D341Med (cell line): Measurements from ENCODE around the gene NELFA.

Experiments
- DNase-seq: peaks from one replicate; pipeline ENCODE4 v3.0.0; 2012; ENCODE audit warnings: low spot score

The NELFA gene

DNA sequence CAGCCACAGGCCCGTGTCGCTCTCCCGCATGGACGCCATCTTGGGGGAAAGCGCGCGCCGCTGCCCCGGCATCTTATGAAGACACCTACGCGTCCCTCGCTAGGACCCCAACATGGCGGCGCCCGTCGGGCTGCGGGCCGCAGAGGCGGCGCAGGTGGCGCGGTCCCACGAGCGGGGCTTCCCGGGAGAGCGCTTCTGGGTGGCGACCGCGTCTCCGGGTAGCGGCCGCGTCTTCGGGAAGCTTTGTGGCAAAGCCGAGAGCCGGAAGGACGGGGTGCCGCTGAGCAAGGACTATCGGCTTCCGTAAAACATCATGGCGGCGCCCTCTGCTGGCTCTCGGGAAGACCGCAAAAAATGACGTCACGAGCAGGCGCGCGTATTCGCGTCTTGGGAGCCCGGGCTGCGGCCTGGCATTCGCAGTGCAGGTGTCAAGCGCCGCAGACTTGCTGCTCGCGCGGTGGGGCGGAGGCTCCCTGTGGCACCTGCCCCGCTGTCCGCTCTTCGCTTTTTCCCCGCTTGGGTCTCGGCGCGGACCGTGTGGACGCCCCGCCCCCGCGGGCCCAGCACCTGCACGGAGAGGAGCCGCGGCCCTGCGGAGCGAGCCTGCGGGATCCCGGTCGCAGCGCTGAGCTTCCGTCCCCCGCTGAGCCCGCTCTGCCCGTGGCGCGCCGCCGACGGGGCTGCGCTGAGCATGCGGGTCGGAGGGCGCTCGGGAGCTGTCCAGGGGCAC, at the start of gene NELFA:
Gene NELFA, minus strand, starts transcription at position 54 of the 730 bp plus-strand sequence. Its CDS starts 15 bp downstream, at position 39.
- peak; percentile 97 for DNase-seq

DNA sequence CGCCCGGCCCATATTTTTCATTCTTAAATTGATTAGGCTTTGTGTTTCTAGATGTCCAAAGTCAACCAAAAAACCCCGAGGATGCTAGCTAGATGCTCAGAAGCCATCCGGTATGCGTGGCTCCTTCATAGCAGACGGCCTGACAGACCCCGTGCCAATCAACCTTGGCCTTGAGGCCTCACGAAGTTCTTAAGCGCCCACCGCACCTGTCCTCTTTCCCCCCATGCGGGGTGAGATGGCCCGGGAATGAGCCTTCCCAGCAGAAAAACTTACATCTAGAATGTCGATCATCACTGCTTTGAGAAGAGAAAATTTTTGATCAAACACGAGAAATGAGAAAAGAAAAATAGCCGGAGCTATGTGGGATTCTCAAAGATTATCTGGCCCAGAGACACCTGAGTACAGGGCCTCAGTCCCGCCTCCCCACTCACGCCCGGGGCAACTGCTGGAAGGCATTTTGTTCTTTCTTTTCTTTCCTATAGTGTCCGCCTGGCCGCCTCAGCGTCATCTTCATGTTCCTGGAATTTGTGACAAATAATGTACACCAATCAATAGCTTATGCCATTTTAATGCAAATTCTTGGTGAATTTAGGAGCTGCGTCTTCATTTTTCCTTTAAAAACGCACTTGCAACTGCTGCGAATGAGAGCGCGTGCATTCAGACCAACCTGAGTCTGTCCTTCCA, 48.8 kb upstream of the NELFA start:
- DNase-seq = peak; percentile 12

DNA sequence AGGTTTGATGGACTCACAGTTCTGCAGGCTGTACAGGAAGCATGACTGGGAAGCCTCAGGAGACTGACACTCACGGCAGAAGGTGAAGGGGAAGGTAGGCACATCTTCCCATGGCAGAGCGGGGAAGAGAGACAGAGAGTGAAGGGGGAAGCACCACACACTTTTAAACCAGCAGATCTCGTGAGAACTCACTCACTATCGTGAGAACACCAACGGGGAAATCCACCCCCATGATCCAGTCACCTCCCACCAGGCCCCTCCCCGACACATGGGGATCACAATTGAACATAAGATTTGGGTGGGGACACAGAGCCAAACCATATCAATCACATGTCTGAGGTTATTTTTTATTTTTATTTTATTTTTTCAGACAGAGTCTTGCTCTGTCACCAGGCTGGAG, 45.4 kb upstream of the NELFA start:
- no peak for DNase-seq

DNA sequence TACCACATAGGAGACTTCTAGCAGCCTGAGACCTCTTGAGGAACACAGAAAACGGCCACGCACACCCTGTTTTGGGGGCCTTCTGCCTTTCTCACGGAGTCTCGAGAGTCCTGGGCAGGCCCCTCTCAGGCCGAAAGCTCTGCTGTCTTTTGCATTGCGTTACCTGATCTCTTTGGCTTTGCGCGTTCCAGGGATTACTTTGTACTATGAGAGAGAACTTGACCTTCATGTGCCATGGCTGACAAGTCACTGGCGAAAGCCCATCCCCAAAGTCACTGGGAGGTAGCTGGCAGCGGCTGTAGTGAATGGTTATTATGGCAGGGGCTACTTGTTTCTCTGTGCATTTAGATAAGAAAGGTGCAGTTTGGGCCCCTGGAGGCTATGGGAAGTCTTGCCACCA, 42.3 kb upstream of the NELFA start:
- DNase-seq = no peak

DNA sequence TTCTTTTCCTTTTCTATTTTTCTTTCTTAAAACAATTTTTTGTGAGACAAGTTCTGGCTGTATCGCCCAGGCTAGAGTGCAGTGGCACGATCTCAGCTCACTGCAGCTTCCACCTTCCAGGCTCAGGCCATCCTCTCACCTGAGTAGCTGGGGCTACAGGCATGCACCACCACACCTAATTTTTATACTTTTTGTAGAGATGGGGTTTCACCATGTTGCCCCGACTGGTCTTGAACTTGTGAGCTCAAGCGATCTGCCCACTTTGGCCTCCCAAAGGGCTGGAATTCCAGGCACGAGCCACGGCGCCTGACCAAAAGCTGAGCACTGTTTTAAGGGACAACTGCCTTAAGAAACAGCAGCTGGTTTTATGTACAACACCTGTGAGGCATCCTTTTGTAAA, 41.0 kb upstream of the NELFA start:
- no peak for DNase-seq

DNA sequence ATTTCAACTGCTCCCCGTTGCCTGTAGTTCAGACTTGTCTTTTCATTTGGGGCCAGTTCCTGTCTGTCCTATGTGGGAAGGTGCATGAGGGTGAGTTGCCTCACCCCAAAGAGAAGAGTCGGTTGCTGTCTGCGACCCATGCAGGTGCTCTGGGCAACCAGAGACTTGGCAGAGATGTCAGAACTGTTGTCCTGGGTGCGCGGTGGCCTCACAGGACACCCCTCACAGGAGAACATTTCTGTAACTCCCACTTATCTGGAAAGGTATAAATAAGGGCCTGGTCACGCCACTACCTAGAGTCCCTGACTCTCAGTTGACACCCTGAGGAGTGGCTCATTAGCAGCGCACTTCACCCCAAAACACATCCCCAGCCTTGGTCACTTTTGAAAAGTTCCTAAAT, 40.6 kb upstream of the NELFA start:
- DNase-seq = no peak

DNA sequence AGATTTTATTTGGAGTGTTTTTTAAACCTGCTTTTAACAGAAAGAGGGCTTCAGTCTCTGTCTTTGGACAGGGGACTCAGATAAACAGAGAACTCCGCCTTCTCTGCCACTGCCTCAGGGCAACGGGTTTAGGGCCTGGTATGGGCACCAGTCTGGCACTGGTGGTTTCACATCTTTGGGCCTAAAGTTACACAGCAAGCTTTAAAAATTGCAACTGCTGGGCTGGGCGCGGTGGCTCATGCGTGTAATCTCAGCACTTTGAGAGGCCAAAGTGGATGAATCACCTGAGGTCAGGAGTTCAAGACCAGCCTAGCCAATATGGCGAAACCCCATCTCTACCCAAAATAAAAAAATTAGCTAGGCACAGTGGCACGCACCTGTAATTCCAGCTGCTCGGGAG, 40.1 kb upstream of the NELFA start:
- DNase-seq = no peak

DNA sequence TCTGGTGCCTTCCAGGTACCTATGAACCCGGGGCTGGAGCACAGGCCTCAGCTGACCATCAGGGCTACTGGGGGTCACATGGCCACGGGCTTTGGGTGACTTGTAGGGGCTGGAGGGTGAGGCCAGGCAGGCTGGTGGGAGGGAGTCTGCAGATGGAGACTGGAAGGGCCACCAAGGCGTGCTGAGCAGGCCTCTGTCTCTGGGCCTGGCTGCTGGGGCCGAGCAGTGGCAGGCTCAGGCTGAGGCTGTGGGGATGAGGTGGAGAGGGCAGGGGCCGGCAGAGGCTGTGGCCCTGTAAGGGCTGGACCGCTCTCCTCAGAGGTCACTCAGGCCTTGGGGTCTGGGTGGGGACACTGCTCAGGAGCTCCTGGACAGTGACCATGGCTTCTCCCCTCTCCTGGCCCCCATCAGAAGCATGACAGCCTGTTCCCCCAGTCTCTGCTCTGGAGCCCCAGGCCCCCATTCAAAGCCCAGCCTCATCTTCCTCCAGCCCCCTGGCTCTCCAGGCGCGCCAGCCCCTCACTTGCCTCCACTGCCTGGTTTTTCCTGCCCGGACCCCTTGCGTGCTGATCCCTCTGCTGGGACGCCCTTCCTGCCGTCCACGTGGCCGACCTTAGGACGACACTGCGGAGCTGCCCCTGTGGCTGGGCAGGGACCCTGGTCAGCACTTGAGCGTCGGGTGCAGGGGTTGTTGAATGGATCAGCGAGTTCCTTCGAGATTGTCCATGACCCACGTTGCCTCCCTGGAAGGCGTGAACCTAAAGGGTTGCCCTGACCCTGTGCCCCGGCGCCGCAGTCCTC, 39.2 kb upstream of the NELFA start:
- DNase-seq = peak; percentile 22

DNA sequence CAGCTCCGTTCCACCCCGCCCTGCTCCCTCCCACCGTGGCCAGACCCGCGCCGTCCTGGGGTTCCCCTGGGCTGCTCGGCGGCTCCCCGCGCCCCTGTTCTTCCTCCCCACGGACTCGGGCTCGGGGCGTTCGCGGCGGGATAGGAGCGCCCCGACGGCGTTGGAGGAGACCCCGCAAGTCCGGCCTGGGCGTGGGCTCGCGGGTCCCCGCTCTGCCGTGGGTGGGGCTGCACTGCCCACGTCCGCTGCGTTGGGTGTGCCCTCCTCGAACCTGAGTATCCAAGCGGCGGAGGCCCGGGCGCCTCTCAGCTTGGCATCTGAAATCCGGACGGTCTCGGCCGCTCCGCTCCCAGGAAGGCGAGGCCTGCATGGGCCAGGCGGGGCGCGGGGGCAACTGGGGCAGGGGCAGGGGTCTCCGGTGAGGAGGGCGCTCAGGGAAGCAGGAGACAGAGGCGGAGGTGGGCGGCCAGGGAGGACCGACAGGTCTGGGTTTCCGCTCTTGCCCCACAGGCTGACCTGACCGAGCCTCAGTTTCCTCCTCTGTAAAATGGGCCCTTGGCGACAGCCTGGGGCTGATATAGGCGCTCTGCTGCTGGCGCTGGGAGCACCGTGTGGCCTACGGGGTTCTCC, 38.4 kb upstream of the NELFA start:
- no peak for DNase-seq

DNA sequence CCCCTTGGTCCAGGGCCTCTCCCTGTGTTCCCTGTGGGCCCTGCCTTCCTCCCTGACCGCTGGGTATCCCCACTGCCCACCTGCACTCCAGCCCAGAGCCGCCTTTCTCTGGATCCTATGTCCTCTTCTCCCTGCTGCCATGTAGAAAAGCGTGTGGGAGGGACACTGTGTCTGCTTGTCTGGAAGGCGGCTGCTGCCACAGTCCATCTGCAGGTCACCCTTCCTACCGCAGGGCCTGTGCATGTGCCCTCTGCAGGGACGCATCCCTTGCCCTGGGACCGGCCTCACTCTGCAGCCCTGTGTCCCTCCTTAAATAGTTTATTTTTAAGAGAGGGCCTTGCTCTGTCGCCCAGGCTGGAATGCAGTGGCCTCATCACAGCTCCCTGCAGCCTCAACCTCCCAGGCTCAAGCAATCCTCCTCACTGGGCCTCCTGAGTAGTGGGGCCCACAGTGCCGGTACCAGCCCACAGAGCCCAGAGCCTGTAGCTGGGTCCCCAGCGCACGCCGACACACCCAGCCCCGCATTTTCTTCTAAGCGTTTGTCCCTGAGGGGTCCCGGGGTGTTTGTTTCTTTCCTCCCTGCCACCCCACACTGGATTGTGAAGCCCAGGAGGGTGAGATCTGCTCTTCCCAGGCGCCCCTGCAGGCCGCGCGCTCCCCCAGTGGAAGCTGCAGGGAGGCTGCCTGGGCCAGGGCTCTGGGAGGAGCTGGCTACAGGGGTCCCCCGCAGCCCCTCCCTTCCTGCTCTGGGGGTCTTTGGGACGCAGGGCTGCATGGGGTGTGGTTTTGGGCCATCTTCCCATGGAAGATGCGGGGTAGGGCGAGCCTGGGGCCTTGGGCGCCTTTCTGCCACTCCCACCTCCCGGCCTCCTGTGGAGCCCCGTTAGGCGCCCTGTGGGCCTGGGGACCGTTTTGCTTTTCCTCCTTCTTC, 37.5 kb upstream of the NELFA start:
- DNase-seq = peak; percentile 39

DNA sequence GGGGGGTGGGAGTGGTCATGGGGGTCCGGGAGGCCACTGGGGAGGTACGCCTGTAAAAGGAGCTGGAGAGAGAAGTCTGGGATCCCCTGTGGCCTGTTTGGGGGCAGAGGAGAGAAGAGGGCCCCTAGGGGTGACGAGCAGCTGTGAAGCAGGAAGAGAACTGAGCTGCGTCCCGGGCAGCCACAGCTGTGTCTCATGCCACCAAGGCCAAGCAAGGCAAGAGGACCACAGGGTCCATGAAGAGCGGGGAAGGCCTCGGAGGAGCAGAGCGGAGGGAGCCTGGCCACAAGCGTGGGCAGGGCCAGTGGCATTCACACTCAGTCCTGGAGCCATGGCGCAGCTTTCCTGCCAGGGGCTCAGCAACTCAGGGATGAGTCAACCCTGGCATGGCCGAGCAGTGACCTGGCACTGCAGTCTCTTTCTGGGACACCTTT, 36.8 kb upstream of the NELFA start:
- DNase-seq = no peak

DNA sequence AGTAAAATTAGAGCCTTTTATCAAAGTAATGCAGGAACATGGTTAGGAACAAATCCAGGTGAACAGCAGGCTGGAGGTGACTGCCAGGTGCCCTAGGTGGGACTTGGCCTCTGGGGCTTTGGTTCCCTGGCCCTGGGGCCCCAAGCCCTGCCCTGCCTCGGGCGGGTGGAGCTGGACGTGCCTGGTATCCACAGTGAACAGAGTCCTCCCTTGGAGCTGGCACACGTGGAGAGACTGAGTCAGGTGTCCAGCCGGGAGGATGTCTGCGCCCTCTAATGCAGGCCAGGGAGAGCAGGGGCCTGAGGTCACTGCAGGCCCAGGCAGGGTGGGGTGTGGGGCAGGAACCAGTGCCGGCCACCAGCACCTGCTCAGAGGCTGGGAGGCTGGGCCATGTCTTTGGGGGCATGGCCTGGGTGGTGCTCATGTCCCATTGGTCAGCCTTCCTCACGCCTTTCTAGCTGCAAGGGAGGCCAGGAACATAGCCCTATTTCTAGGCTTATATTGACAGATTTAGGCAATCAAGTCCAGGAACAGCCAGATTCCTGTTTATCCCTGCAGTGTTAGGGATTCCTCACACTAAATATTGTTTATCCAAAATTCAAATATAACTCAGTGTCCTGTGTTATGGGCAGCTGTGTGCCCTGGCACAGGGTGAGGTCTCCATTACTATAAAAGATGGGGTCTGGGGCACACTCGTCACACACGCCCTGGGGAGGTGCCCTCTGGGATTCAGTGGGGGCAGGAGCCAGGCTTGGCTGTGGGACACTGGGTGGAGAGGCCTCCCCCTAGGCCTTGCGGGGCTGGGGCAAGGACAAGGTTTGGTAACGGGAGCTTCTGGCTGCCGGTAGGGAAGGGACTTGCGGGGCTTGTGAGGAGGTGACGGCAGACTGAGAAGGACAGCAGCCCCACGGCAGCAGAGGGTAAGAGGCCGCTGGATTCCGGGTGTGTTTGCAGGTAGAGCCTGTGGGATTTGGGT, 36.1 kb upstream of the NELFA start:
- no peak for DNase-seq

DNA sequence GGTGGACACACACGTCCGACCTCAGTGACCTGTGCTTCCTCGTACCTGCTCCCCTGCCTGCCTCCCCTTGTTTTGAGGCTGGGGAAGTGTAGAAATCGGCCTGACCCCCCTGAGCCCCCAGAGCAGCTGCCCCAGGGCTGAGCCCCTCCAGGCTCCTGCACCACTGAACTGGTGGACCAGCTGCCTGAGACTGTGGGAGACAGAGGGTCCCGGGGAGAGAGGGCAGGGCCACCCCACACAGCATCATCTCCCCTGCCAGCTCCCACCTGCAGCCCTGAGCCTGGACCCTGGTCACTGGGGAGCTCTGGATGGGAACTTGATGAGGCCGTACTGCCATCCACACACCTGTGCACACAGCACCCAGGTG, 35.3 kb upstream of the NELFA start:
- DNase-seq = no peak

DNA sequence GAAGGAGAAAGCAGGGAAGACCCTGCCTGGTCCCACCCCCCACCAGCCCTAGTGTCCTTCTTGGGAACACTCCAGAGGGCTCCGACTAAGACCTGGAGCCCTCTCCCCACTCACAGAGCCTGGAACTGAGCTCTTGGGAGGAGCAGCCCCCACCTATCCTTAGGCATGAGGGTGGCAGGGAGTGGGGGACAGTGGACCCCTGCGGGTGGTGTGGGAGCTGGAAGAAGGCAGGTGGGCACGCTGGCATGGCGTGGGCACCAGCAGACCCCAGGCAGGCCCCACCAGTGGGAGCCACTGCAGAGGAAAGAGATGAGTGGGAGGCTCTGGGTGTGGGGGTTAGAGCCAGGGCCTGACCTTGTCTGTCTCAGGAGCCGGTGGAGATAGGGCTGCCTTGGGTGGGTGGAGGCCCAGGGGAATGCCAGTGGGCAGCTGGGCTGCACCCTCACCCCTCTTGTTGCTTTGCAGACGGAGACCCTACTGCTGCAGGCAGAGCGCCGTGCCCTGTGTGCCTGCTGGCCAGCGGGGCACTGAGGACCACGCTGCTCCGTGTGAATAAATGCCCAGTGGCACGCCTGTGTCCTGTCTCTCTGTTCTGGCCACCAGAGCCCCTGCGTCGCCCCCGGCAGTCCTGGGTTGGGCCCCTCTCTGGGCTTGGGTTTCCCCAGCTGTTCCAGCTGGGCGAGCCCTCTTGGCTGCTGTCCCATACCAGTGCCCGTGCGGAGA, 34.8 kb upstream of the NELFA start:
- no peak for DNase-seq

DNA sequence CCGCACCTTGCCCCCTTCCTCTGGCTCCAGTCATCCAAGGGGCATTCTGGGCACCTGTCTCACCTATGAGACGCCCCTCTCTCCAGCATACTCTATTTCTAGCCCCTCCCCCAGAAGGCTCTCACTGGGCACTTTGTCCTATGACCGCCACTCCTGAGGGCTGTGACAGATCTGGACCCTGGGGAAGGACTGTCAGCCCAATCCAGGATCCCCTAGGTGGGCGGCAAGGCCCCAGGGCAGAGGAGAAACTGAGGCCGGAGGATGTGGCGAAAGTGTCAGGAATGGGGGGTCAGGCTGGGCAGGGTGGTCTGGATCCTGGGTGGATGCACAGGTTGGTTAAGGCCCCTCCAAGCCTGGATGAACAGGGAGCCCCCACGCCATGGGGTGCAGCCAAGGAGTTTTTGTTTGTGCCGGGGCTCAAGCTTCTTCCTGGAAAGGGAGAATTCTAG, 34.2 kb upstream of the NELFA start:
- no peak for DNase-seq

DNA sequence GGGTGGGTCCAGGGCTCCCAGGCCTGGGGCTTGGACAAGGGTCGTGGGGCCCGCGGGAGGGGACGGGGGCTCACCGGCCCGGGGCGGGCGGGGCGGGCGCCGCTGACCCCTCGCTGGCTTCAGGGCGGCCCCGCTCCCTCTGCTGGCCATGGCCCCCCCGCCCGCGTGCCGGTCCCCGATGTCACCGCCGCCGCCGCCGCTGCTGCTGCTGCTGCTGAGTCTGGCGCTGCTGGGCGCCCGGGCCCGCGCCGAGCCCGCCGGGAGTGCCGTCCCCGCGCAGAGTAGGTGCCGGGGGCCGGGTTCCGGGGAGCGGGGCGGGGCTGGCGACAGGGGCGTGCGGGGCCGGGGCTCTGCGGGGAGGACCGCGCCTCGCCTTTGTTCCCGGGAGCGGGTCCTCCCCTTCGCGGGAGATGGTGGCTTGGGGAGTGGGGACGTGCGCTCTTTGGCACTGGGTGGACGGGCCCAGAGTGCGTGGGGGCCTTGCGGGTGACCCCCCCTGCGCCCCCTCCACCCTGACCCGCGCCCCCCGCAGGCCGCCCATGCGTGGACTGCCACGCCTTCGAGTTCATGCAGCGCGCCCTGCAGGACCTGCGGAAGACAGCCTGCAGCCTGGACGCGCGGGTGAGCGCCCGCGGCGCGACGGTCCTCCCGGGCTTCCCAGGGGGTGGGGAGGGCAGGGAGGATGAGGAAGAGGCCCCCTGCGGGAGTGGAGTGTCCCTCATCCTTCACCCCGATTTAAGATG, 33.6 kb upstream of the NELFA start:
- DNase-seq = peak; percentile 82

DNA sequence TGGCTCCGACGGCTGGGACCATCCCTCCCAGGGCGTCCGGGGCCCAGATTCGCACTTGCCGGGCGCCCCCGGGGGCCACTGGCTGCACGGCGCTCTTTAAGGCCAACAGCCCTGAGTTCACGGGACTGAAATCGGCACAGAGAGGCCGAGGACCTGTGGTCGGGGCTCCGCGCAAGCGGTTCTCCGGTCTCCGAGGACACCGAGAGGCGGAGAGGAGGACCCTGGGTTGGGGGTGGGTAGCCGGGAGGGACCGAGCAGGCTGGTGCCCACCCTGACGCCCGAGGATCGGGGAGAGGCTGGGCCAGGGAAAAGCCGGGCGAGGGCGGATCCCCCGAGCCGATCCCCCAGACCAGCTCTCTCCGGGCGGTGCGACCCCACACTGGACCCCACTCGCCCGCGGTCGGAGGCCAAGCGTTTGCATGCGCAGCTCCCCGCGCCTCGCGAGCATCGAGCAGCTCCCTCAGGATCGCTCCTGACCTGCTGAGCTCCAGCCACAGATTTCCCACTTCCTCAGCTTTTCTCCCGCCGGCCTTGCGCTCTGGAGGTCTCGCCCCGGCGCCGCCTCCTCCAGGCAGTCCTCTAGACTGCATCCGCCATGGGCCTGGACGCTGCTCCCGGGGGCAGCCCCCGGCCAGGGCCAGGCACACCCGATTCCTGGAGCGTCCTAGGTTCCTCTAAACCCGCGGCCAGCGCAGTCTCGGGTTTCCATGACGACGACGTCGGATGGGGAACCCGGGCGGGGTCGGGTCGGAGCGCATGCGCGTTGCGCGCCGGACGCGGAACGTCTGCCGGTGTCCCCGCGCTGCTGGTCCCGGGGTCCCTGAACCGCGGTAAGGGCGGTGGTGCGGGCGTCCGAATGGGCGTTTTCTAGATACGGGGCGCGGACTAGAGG, 32.7 kb upstream of the NELFA start:
- DNase-seq = peak; percentile 97
